Fibroblast of skin of back (primary cell): ENCODE results near the gene CHCHD1.
"Not testable (repeated sequence)": the region's sequence is repeated elsewhere in the genome, so short reads cannot be mapped to it uniquely, and the experiment has no call there.

ENCODE experiments used
- DNase-seq: peaks from one replicate; pipeline ENCODE4 v3.0.0-alpha.2; 2013

CHCHD1 gene

GRCh38 chr10:73793456-73793855 is 11.6 kb downstream of the CHCHD1 start:
- no peak for DNase-seq

DNA sequence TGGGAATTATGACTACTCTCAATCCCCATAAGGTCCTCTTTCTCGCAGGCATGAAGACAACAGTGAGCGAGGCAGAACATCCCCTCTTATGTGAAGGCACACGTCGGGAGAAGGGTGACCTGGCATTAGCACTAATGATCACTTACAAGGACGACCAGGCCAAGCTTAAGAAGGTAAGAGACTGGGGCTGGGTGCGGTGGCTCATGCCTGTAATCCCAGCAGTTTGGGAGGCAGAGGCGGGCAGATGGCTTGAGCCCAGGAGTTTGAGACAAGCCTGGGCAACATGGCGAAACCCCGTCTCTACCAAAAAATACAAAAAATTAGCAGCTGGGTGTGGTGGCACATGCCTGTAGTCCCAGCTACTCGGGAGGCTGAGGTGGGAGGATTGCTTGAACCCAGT is 13.6 kb downstream of the CHCHD1 start:
- not testable (repeated sequence) for DNase-seq

GRCh38 chr10:73796035-73796434 is 14.2 kb downstream of the CHCHD1 start:
- DNase-seq: not testable (repeated sequence)

DNA sequence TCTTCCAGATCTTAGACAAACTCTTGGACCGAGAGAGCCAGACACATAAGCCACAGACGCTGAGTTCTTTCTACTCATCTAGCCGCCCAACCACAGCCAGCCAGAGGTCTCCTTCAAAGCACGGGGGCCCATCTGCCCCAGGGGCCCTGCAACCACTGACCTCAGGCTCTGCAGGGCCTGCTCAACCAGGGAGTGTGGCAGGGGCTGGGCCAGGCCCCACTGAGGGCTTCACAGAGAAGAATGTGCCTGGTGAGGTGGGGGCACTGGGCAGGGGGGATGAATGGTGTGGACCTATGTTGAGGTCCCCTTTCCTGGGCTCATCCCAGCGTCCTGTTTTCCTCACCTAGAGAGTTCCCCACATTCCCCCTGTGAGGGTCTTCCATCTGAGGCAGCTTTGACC is 14.9 kb downstream of the CHCHD1 start:
- DNase-seq: no peak

DNA sequence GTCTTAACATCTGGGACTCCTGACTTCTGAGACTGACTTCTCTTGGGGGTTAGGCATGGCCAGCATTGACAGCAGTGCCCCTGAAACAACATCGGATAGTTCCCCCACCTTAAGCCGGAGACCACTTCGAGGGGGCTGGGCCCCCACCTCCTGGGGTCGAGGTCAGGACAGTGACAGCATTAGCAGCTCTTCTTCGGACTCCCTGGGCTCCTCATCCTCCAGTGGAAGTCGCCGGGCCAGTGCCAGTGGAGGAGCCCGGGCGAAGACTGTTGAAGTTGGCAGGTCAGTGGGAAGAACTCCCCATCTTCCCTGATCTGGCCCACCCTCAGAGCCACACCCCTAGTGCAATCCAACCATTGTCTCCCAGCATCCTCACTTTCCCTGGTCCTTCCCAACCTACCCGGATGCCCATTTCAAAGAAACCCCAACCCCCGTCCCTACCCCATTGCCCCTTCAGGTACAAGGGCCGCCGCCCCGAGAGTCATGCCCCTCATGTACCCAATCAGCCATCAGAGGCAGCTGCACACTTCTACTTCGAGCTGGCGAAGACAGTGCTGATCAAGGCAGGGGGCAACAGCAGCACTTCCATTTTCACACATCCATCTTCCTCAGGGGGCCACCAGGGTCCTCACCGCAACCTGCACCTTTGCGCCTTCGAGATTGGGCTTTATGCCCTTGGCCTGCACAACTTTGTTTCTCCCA is 15.6 kb downstream of the CHCHD1 start:
- no peak for DNase-seq

DNA sequence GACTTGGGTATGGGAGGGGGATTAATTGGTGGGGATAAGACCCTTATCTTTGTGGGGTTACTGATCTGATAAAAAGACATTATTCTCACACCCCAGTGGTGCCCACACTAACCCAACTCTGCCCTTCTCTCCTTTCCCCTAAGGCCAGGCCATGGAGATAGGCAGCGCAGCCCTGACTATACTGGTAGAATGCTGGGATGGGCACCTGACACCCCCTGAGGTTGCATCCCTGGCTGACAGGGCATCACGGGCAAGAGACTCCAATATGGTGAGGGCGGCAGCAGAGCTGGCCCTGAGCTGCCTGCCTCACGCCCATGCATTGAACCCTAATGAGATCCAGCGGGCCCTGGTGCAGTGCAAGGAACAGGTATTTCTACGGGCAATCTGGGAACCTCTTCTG is 16.2 kb downstream of the CHCHD1 start:
- DNase-seq: no peak

DNA sequence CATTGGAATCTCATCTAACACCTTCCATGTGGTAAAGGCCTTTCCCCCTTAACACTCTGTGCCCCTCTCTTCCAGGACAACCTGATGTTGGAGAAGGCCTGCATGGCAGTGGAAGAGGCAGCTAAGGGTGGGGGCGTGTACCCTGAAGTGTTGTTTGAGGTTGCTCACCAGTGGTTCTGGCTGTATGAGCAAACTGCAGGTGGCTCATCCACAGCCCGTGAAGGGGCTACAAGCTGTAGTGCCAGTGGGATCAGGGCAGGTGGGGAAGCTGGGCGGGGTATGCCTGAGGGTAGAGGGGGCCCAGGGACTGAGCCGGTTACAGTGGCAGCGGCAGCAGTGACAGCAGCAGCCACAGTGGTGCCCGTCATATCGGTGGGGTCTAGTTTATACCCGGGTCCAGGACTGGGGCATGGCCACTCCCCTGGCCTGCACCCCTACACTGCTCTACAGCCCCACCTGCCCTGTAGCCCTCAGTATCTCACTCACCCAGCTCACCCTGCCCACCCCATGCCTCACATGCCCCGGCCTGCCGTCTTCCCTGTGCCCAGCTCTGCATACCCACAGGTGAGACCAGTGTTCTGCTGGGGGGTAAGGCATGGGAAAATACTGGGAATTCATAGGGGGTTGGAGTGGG is 17.2 kb downstream of the CHCHD1 start:
- no peak for DNase-seq

DNA sequence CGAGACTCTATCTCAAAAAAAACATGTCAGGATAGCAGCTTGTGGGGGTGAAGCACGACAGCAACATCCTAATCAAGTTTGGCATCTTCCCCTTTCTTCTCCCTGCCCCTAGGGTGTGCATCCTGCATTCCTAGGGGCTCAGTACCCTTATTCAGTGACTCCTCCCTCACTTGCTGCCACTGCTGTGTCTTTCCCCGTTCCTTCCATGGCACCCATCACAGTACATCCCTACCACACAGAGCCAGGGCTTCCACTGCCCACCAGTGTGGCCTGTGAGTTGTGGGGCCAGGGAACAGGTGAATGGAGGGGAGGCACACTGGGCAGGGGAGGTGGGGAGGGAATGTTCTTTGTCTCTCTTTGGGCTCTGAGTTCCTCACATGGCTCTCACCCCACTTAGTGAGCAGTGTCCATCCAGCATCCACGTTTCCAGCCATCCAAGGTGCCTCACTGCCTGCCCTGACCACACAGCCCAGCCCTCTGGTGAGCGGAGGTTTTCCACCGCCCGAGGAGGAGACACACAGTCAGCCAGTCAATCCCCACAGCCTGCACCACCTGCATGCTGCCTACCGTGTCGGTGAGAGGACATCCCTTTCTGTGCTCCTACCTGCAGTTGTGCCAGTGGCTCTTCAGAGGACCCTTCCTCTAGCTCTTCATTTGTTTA is 18.2 kb downstream of the CHCHD1 start:
- DNase-seq: no peak

GRCh38 chr10:73800560-73801252 is 18.9 kb downstream of the CHCHD1 start:
- DNase-seq: no peak

GRCh38 chr10:73801253-73801590 is 19.4 kb downstream of the CHCHD1 start:
- no peak for DNase-seq

- DNase-seq: no peak
These were observed 20.6 kb downstream of the CHCHD1 start for GRCh38 chr10:73802276-73802991.

DNA sequence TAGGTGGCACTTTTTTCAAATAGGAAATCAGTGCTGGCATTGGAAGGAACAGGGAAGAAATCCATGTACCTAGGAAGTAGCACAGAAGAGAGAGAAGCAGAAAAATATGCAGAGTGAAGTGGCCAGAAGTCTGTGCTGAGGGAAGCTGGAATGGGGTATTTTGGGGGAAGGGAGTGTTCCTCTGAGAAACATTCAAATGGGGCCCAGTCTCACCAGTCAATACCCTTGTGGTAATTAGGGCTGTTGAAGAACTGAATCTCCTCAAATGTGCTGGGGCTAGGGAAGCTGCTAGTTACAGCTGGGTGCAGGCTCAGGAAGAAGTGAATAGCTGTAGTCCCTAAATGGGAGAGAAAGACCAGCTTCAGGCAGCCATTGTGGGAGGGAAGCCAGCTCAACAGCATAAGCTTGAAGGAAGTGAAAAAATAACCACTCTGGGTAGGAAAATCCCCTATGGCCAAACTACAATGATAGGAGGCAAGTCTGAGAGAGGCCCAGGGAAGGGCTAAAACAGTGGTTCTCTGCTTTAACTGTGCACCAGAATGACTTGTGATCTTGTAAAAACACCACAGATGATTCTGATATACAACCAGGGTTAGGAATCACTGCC is 21.9 kb downstream of the CHCHD1 start:
- no peak for DNase-seq

DNA sequence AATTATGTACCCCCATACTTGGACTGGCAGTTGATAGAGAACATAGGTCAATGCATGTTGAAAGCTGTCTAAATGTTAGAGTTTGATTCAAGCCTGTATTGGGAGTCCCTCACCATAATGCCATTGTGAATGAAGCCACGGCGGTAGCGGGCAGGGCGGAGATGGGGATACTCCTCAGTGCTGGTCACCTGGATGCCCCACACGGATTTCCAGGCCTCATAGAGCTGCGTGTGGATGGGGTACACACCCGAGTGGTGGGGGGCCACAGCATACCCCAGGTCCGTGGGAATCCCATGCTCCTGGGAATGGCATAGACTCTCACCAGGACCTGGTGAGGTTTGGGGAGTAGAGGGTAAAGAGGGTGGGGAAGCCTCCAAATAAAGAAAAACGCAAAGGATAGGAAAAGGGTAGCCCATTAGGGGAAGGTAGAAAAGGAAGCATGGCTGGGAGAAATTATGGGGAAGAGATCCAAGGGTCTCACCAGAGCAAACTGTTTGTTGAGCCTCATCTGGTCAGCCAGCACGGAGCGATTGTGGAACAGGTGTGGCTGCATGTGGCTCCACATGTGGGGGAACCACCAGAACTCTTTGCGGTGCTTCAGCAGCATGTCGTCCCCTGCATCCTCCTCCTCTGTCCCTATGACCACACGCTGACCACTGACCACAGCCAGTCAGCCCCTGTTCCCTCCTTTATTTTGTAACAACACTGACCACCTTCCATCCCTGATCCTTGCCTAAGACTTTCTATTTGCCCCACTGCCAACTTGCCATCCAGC is 24.5 kb downstream of the CHCHD1 start:
- DNase-seq: no peak

- DNase-seq: no peak
These were observed 25.6 kb downstream of the CHCHD1 start for GRCh38 chr10:73807471-73807870.

GRCh38 chr10:73808021-73808815 is 26.4 kb downstream of the CHCHD1 start:
- DNase-seq: no peak

DNA sequence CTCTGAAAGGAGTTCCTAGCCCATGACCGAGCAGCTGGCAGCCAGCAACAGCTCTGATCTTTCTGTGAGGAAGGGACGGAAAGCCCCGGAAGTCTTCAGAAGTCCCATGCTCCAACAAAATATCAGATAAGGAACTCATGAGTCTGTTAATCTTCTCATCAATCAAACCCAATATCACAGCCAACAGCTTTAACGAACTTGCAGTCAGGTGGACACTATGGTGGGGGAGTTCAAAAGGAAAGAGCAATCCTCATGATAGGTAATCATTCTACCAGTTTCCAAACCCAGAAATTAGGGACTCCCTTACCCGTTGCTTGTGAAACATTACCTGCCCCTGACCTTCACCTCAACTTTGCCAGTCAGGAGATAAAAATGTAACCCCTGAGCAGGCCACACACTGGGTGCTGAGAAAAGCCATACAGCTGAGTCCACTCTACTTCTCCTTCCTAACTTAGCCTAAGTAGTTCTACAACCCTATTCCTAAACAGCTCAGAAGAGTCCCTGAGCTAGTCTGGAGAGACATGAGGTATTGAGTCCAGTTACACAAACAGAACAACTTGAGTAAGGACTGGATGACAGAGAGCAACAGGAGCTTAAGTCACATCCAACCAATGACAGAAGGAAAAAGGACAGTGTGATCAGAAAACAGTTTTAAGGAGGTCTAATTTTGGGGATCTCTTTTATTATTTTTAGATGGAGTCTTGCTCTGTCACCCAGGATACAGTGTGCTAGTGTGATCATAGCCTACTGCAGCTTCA is 27.4 kb downstream of the CHCHD1 start:
- no peak for DNase-seq

DNA sequence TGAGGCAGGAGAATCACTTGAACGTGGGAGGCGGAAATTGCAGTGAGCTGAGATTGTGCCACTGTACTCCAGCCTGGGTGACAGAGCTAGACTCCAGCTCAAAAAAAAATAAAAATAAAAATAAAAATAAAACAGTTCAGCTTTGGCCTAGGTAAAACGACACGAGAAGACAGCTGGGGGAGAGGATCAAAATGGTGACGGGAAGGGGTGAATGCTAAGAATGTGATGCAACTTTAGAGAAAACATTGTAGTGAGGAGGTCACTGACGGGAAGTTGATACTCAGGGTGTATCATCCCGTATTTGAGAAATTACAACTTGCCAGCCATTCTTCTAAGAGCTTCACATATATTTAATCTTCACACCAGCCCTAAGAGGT is 28.5 kb downstream of the CHCHD1 start:
- DNase-seq: no peak

DNA sequence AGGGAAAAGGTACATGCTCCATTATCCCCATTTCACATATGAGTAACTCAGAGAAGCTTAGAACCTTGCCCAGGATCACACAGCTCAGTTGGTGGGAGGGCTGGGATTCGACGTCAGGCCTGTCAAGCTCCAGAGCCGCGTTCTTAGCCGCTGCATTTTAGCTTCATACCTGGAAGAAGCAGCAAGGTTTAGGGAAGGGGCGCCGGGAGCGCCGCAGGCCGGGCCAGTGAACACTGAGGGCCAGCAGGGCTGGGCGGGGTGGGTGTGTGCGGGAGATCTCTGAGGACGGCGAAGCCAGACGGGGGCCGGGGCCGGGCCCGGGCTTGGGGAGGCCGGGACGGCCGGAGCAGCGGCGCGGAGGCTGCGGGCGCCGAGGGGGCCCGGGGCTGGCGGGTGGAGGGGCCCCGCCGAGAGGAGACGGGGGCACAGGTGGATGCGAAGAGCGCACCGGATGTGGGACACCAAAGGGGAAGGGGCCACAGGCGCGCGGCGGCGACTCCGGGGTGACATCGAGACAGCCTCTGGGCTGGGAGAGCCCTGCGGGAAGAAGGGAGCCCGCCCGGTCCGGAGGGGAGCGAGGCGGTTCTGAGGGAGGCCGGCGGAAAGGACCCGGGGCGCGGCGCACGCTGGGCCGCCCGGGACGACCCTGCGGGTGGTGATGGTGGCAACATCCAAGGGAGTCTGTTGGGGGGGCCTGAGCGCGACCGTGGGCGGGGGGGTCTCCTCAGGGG is 29.1 kb downstream of the CHCHD1 start:
- peak; percentile 17 for DNase-seq

DNA sequence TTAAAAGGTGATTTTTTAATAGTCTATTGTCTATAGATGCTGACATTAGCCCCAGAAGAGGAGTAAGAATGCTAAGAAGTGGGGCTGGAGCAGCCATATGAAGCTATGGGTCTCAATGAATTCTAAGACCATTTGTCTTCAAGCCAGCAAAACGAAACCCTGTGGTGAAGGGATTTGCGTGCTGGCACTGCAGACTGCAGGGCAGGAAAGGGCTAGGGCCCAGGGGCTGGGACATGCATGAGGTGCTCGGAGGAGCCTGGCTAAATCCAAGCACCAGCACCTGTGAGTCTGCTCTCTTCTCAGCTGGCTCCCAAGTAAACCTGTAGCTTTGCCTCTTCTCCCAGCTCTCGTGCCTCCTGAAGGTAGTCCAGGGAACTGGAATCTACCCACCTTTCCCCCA is 30.8 kb downstream of the CHCHD1 start:
- DNase-seq: no peak
